Stimulated activated CD4-positive, alpha-beta T cell treated with anti-CD3 and anti-CD28 coated beads, Interleukin-2, amount 100 ng/mL, for 4 hours (primary cell): Measurements from ENCODE around the gene ILKAP.

Experiments
- DNase-seq: peaks from one replicate; pipeline ENCODE4 v3.0.0-alpha.2; 2020; ENCODE audit warnings: low read depth

The ILKAP gene

DNA sequence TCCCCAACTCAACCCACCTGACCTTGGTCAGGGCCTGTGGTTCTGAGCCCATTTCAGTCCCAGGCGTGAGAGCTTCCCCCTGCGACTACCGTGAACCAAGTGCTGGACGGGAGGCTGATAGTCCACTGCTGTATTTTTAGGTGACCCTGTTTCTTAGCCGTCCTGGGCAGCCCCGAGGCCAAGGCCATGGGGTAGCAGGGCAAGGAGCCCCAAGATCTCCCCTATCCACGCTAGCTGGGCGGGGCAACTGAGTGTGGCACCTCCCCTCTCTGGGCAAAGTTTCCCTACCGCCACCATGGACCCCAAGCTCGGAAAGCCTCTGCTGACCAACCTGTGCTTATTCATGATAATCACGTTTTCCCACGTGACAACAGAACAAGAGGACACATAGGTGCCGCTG is 65.6 kb downstream of the ILKAP start:
- DNase-seq = no peak

DNA sequence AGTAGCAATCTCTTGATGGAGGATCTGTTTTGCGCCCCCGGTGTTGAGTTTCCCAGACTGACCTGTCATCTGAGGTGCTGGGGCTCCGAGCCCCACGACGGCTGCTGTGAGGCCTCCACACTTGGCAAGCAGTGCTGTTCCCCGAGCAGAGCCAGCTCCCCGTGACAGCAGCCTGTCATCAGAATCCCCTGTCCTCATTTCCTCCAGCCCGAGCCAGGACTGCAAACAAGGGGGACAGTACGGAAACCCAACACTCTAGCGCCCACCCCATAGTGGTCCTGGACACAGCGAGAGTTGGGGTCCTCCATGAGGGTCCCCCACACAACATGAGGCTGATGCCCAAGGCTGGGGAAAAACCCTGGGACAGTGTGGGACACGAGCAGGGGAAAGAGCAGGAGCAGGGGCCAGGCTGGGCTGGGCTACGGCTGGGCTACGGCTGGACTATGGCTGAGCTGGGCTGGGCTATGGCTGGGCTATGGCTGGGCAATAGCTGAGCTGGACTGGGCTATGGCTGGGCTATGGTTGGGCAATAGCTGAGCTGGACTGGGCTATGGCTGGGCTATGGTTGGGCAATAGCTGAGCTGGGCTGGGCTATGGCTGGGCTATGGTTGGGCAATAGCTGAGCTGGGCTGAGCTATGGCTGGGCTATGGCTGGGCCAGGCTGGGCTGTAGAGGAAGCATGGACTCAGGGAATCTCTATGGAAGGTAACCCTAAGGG is 66.5 kb downstream of the ILKAP start:
- DNase-seq = no peak

DNA sequence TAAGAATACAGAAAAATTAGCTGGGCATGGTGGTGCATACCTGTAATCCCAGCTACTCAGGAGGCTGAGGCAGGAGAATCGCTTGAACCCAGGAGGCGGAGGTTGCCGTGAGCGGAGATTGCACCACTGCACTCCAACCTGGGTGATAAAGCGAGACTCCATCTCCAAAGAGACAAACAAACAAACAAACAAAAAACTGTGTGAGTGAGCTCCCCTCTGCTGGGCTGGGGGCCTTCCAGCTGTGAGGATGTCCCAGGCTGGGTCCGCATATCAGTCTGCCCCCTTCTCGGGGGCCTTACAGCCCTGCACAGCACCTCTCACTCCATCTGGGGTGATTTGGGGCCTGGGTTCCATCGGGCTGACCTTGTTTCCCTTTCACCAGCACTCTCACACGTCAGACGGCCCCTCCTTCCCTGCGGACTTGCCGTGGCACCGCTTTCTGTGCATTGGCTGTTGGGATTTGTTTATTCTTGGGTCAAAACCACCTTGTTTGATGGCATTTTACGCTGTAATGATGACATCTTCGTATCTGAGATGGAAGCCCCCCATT is 67.8 kb downstream of the ILKAP start:
- no peak for DNase-seq

DNA sequence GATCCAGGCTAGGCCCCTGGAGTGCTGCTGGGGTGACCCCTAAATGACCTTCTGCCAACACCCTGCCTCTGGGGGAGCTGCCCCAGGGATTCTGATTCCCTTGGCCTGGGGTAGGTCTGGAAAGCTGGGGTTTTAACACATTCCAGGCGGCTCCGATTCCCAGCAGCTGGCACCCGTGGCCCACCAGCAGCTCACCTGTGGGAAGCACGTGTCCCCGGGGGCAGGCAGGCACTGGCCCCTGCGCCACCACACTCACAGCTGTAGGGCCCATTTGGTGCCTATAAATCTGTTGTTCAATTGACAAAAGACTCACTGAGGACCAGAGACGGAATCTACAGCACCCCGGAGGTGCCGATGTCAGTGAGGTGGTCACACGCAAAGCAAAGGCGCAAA is 69.1 kb downstream of the ILKAP start:
- DNase-seq = no peak

DNA sequence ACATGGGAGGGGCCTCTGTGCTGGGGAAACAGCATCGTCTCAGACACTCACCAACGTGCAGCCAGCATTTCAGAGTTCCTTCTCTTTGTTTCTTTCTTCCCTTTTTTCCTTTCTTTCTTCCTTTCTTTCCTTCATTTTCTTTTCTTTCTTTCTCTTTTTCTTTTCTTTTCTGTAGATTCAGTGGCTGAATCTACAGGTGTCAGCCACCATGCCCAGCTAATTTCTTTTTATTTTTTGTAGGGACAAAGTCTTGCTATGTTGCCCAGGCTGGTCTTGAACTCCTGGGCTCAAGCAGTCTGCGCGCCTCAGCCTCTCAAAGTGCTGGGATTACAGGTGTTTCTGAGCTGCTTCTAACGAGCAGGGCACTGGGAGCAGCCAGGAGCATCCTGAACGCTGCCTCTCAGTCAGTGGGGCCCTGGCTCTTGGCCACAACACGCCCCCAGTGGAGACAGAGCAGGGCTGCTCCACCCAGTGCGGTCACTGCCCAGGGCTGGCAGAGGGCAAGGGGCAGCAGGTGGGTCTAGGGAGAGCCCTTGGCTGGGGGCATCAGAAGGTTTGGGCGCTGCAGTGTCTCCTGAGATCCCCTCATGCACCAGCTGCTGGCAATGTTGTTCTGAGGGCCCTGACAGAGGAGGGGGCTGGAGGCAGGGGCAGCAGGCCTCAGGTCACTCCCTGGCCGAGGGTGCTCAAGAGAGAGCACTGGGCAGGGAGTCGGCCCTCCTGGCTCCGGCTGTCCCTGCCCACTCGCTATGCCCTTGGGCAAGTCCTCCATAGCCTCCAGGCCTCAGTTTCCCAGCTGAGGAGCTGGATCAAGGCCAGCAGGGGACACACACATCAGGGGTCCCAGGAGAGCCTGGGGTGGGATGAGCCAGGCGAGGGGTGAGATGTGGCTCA is 69.7 kb downstream of the ILKAP start:
- DNase-seq = no peak

DNA sequence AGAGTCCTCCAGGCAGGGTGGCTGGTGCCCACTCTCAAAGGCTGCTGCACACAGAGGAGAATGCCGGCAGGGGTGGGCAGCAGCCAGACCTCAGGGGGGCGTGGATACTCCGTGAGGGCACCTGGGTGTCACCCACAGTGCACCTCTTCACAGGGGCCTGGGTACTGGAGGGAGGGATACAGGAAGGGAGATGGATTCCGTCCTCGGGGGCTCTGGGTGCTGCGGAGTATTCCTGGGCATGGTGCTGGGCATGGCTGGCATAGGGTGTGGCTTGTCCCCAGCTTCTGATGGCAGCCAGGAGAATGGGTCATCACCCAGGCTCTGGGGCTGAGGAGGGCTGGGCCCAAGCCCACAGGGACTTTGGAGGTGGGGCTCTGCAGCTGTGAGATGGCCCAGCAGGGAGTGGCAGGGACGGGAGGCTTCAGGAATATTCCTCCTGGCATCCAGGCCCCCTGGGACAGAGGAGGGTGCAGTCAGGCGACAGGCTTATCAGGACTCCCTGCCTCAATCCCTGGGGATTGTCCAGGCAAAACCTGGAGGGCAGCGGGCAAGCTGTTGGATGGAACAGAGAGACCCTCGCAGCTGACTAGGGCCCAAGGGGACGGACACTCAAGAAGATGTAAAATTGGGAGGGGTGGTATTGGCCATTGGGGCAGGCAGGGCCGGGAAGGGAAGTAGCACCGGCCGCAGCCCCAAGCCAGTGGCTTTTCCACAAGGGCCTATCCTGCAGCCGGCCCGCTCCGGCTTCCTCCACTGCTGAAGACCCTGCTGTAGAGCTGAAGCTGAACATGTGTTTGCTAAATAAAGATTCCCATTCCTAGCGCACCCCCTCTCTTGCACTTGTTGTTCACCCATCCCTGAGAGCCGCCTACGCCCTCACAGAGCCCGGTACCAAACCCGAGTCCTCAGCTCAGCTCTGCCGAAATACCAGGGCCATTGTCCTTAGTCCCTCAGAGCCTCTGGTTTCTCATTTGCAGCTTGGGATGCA is 70.7 kb downstream of the ILKAP start:
- DNase-seq = no peak

DNA sequence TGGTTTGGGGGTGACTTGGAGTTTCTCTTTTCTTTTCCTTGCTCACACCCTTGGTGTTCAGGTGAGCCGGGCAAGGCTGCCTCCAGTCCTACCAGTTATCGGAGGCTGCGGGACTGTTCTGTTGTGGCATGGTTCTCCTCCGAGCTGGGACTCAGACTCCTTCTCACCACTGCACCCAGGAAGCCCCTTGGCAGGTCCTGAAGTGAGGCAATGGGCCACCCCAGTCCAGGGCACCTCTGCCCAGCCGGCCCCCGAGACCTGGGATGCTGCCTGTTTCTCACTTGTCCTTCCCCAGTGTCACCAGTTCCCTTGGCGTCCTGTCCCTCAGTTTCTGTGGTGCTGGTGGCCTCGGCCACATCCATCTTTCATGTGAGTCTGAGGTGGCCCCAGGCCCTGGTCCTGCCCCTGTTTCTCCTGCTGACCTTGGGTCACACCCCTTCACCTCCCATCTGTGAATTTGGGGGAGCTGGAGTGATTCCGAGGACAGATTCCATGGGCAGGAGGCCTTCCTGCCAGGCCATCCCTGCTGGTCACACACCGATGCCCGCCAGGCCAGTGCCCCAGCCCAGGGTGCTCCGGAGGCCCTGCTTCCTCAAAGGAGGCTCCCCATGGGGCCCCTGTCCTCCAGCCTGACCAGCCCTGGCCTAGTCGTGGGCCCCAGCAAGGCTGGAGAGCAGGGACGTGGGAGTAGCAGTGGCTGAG is 71.6 kb downstream of the ILKAP start:
- no peak for DNase-seq

DNA sequence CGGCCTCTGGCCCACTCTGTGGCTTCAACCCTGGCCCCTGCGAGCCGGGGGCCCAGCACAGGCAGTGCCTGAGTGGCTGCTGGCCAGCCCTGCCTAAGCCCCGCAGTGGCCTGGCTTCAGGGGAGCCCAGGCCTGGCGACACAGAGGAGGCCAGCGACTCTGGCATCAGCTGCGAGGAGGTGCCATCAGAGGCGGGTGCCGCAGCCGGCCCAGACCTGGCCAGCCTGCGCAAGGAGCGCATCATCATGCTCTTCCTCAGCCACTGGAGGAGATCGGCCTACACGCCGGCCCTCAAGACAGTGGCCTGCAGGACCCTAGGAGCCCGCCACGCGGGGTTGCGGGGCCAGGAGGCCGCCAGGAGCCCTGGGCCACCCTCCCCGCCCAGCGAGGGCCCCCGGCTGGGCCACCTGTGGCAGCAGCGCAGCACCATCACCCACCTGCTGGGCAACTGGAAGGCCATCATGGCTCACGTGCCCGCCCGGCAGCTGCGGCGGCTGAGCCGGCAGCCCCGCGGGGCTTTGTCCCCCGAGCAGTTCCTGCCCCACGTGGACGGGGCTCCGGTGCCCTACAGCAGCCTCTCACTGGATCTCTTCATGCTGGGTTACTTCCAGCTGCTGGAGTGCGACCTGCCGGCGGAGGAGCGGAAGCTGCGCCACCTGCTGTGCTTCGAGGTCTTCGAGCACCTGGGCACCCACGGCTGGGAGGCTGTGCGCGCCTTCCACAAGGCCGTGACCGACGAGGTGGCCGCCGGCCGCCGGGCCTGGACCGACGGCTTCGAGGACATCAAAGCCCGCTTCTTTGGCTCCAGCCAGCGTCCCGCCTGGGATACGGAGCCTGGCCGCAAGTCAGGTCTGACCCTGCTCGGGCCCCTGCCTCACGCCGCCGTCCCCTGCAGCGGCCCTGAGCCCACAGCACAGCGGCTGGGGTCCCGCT is 72.5 kb downstream of the ILKAP start:
- no peak for DNase-seq

DNA sequence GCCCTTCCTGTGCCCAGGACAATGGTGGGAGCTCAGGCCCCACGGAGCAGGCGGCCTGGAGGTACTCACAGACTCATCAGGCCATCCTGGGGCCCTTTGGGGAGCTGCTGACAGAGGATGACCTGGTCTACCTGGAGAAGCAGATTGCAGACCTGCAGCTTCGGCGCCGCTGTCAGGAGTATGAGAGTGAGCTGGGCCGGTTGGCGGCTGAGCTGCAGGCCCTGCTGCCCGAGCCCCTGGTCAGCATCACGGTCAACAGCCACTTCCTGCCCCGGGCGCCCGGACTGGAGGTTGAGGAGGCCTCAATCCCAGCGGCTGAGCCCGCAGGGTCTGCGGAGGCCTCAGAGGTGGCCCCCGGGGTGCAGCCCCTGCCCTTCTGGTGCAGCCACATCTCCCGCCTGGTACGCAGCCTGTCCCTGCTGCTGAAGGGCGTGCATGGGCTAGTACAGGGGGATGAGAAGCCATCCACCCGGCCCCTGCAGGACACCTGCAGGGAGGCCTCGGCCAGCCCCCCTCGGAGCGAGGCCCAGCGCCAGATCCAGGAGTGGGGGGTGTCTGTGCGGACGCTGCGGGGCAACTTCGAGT is 73.3 kb downstream of the ILKAP start:
- no peak for DNase-seq

DNA sequence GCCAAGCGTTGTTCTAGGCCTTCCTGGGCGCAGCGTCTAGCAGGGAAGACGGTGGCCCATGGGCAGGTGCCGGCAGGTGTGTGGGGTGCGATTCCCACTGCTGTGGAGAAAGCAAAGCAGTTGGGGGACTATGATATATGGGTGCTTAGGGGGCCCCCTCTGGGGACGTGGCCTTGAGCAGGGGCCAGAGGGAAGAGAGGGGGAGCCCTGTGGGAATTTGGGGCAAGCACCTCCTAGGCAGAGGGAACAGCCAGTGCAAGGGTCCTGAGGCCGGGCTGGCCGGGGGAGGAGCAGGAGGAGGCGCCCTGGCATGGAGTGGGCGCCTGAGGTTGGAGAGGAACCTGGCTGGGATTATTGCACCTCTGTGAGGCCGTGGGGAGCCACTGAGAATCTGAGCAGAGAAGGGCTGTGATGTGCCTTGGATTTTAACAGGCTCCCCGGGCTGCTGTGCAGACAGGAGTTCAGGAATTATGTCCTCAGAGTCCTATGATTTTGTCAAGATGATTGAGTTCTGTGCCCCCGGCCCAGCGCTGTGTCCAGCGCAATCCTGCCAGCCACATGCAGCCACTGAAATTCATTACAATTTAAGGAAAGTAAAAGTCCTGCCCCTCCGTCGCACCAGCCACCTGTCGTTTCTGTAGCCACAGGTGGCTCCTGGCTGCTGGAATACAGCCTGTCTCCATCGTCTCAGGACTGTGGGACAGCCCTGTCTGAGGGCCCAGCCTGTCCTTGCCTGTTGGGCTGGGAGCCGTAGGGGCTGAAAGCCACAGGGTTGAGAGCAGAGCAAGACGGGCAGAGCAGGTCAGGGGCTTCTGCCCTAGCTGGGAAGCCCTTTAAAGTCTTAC is 74.1 kb downstream of the ILKAP start:
- no peak for DNase-seq

DNA sequence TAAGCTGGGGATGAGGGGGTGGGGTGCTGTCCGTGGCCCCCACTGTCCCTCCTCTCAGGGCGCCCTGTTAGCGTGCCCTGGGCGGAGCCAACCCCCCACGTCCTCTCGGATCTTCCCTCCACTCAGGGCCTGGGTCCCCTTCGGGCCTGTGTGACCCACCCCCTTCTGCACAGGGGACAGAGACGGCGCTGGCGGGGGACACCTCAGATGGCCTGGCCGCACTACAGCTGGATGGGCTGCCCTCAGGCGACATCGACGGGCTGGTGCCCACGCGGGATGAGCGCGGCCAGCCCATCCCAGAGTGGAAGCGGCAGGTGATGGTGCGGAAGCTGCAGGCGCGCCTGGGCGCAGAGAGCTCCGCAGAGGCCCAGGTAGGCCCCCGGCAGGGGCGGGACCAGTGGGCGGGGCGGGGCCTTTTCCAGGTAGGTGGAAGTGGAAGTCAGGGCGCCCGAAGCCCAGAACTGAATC is 74.9 kb downstream of the ILKAP start:
- no peak for DNase-seq

DNA sequence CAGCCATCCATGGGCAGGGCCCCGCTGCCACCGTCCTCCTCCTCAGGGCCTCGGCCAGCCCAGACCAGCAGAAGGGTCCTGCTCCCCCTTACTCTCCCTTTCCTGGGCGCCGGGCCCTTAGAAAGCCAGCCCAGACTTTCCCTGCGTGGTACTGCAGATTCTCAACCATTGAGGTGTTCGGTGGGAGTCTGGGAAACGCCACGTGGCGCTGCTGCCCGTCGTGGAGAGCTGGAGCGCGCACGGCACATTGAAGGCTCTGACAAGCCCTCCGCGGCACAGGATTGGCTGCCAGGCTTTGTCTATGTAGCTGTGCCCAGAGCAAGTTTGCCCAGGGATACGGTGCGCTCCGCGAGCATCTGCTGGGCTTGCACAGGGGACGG is 75.4 kb downstream of the ILKAP start:
- no peak for DNase-seq

DNA sequence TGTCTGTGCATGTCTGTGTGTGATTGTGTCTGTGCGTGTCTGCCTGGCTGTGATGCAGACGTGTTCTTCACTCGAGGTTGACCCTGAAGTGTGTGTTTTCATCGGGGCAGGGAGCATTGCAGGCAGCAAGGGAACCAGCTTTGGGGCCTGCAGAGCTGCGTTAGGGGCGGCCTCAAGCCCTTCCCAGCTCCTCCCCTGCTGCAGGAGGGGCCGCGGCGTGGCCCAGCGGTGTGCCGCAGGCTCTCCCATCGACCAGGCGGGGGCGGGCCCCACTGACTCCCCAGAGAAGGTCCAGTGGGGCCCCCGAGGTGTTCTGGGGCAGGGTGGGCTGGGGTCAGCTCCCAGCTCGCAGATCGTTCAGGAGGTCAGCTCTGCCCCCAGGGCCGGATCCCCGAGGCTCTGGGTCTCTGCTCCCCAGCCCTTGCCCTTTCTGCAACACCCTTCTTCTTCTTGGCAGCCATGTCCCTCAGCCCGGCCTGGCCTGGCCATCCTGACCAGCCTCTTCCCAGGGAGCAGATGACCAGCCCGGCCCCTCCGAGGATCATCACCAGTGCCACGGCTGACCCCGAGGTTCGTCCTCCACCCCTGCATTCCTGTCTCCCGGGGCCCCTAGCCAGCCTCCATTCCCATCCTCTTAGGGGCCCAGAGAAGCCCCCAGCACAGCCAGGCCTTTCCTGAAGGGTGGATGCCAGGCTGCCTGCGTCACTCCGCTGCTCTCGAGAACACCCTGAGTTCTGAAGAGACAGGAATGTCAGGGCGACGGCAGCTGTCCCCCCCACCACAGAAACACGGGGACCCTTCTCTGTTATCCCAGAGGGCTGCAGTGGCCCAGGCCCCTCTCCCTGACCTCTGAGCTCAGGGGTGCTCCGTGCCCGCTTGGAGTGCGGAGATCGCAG is 76.1 kb downstream of the ILKAP start:
- DNase-seq = no peak

DNA sequence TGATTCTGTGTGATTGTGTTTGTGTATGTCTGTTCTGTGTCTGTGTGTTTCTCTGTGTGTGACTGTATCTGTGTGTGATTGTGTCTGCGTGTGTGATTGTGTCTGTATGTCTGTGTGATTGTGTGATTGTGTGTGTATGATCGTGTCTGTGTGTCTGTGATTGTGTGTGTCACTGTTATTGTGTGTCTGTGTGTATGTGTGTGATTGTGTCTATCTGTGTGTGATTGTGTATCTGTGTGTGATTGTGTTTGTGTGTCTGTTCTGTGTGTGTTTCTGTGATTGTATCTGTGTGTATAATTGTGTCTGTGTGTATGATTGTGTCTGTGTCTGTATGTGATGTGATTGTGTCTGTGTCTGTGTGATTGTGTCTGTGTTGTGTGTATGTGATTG is 76.7 kb downstream of the ILKAP start:
- DNase-seq = no peak

DNA sequence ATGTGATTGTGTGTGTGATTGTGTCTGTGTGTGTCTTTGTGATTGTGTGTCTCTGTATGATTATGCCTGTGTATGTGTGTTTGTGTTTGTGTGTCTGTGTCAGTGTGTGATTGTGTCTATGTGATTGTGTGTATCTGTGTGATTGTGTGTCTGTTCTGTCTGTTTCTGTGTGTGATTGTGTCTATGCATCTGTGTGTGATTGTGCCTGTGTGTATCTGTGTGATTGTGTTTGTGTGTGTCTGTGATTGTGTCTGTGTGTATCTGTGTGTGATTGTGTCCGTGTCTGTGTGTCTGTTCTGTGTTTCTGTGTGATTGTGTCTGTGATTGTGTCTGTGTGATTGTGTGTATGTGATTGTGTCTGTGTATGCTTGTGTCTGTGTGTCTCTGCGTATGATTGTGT is 77.2 kb downstream of the ILKAP start:
- no peak for DNase-seq

DNA sequence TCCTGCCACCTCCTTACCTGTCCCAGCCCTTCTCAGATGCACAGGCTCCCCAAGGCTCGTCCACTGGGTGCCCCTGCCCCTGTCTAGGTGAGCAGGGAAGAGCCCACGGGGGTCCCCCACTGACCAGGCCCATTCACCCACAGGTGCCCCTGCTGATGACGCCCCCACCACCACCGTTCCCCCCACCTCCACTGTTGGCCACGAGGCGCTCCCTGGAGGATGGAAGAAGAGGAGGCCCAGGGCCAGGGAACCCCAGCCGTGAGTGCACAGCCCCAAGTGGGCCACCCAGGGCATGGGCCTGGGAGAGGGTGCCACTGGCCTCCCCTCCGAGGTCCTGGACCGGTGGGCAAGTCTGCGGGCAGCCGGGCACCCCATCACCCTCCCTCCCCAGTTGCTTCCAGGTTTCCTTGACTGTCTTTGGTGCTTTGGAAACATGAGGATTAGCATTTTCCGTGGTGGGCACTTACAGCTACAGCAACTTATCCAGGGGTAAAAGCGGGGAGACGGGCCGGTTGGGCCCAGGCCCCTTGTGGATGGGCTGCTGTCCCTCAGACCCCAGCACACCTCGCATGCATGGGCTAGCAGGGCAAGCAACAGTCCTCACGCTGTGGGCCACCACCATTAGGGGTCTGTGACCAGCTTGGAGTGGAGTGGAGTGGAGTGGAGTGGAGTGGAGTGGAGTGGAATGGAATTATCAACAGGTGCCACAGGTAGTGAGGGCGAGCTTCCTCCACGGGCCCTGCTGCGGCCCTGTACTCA is 78.2 kb downstream of the ILKAP start:
- no peak for DNase-seq

DNA sequence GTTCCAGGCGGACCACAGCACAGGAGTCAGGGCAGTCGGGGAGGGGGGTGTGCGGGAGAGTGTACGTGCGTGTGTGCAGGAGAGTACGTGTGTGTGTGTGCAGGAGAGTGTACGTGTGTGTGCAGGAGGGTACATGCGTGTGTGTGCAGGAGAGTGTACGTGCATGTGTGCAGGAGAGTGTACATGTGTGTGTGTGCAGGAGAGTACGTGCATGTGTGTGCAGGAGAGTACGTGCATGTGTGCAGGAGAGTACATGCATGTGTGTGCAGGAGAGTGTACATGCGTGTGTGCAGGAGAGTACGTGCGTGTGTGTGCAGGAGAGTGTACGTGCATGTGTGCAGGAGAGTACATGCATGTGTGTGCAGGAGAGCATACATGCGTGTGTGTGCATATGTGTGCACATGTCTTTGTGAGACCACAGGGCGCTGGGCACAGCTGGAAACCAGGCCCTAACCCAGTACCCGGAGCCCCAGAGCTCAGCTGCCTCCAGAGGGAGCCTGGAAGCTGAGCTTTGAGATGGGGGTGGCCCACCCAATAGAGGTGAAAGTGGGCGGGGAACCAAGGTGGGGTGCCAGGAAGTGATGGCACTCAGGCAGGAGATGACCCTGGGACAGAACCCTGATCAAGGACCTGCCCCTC is 78.9 kb downstream of the ILKAP start:
- no peak for DNase-seq
